ENCODE measurements around the gene PRDM11.
"Not testable (repeated sequence)": the region's sequence is repeated elsewhere in the genome, so short reads cannot be mapped to it uniquely, and the experiment has no call there.

The PRDM11 gene

GRCh38 chr11:45146072-45147016 is at the start of gene PRDM11:
PRDM11 (plus strand) TSS chr11:45146639; CDS start chr11:45181767, 35,128 bp downstream.
- peak; percentile 76 for DNase-seq

- DNase-seq, result peak; percentile 39
Measured at GRCh38 chr11:45097721-45098493, 48.5 kb upstream of the PRDM11 start.

GRCh38 chr11:45098929-45099328 is 47.5 kb upstream of the PRDM11 start:
- no peak for DNase-seq

- peak; percentile 26 for DNase-seq
Measured at GRCh38 chr11:45100339-45100738, 46.1 kb upstream of the PRDM11 start.

GRCh38 chr11:45102361-45102809 is 44.1 kb upstream of the PRDM11 start:
- no peak for DNase-seq

GRCh38 chr11:45102810-45103621 is 43.4 kb upstream of the PRDM11 start:
- DNase-seq, result peak; percentile 86

GRCh38 chr11:45104006-45104789 is 42.2 kb upstream of the PRDM11 start:
- no peak for DNase-seq

GRCh38 chr11:45104790-45105084 is 41.7 kb upstream of the PRDM11 start:
- DNase-seq, result no peak

GRCh38 chr11:45105233-45105983 is 41.0 kb upstream of the PRDM11 start:
- DNase-seq, result peak; percentile 53

- DNase-seq, result no peak
Measured at GRCh38 chr11:45105984-45106375, 40.5 kb upstream of the PRDM11 start.

GRCh38 chr11:45106440-45106839 is 40.0 kb upstream of the PRDM11 start:
- no peak for DNase-seq

GRCh38 chr11:45107029-45107428 is 39.4 kb upstream of the PRDM11 start:
- no peak for DNase-seq

GRCh38 chr11:45108070-45109064 is 38.1 kb upstream of the PRDM11 start:
- DNase-seq, result no peak

- no peak for DNase-seq
Measured at GRCh38 chr11:45109400-45109799, 37.0 kb upstream of the PRDM11 start.

GRCh38 chr11:45110562-45110961 is 35.9 kb upstream of the PRDM11 start:
- peak; percentile 65 for DNase-seq

- DNase-seq, result no peak
Measured at GRCh38 chr11:45113807-45114206, 32.6 kb upstream of the PRDM11 start.

- not testable (repeated sequence) for DNase-seq
Measured at GRCh38 chr11:45127836-45128235, 18.6 kb upstream of the PRDM11 start.

GRCh38 chr11:45133878-45134277 is 12.6 kb upstream of the PRDM11 start:
- no peak for DNase-seq

GRCh38 chr11:45141171-45141570 is 5.3 kb upstream of the PRDM11 start:
- no peak for DNase-seq

- no peak for DNase-seq
Measured at GRCh38 chr11:45141631-45142030, 4.8 kb upstream of the PRDM11 start.
